BE2C (cell line): ENCODE results near the gene TEDC2.

Experiments used
- DNase-seq: peaks from one replicate; pipeline ENCODE4 v3.0.0-alpha.2; 2020
- H3K27me3 ChIP-seq: fragments of 250-450 bp; sonication (Bioruptor Pico); 2 replicates; pipeline ENCODE4 v1.5.1; 2020; ENCODE audit warnings: mild to moderate bottlenecking
- H3K36me3 ChIP-seq: fragments of 250-450 bp; sonication (Bioruptor Pico); 2 replicates; pipeline ENCODE4 v1.5.1; 2020; ENCODE audit warnings: mild to moderate bottlenecking
- H3K4me1 ChIP-seq: fragments of 250-450 bp; sonication (Bioruptor Pico); 2 replicates; pipeline ENCODE4 v1.5.1; 2020
- H3K4me3 ChIP-seq: 2 replicates; pipeline ENCODE4 v1.5.1; 2011; ENCODE audit warnings: low read depth, low read length
- H3K9me3 ChIP-seq: fragments of 250-450 bp; sonication (Bioruptor Pico); 2 replicates; pipeline ENCODE4 v1.5.1; 2020
- TF ChIP-seq, protein P1 (sequence below): IDR thresholded peaks from 2 replicates; pipeline ENCODE4 v1.5.1; 2012; ENCODE audit warnings: mild to moderate bottlenecking, low read depth, low read length

The TEDC2 gene

DNA sequence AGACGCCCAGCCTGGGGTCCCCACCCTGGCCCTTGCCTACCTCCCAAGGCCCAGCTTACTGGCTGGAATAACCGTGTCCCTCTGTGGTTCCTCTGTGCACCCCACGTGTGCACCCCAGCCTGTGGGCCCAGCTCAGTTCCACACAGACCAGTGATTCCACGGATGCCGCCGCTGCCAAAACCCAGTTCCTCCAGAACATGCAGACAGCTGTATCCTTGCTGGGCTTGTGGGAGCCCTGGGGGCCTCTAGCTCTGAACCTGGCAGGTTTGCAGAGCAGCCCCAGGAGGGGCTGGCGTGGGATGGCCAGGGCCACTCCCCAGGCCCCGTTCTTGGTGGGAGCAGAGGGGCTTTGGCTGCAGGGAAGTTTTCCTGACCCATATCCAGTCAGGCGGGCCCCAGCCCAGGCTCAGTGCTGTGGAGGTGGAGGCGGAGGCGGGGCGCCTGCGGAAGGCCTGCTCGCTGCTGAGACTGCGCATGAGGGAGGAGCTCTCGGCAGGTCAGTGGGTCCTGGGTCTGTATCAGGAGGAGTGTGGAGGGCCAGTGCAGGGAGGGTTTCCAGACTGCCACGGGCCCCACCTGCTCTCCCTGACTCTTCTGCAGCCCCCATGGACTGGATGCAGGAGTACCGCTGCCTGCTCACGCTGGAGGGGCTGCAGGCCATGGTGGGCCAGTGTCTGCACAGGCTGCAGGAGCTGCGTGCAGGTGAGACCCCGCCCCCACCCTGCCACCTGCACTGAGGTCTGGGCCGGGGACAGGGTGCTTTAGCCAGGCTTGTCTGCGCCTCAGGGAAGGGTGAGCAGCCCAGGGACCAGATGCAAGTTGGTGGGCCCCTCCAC is 2.3 kb downstream of the TEDC2 start:
- Histone ChIP-seq H3K4me1 (peaks cover 3% of the 10 kb centered on the region), H3K27me3 (no peaks in the 10 kb centered on the region), H3K4me3 (no peak overlapping the region), H3K36me3 (peaks cover 11% of the 10 kb centered on the region), H3K9me3 (no peaks in the 10 kb centered on the region)
- no peak for DNase-seq
- TF ChIP-seq, protein P1, sequence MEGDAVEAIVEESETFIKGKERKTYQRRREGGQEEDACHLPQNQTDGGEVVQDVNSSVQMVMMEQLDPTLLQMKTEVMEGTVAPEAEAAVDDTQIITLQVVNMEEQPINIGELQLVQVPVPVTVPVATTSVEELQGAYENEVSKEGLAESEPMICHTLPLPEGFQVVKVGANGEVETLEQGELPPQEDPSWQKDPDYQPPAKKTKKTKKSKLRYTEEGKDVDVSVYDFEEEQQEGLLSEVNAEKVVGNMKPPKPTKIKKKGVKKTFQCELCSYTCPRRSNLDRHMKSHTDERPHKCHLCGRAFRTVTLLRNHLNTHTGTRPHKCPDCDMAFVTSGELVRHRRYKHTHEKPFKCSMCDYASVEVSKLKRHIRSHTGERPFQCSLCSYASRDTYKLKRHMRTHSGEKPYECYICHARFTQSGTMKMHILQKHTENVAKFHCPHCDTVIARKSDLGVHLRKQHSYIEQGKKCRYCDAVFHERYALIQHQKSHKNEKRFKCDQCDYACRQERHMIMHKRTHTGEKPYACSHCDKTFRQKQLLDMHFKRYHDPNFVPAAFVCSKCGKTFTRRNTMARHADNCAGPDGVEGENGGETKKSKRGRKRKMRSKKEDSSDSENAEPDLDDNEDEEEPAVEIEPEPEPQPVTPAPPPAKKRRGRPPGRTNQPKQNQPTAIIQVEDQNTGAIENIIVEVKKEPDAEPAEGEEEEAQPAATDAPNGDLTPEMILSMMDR = no peak

DNA sequence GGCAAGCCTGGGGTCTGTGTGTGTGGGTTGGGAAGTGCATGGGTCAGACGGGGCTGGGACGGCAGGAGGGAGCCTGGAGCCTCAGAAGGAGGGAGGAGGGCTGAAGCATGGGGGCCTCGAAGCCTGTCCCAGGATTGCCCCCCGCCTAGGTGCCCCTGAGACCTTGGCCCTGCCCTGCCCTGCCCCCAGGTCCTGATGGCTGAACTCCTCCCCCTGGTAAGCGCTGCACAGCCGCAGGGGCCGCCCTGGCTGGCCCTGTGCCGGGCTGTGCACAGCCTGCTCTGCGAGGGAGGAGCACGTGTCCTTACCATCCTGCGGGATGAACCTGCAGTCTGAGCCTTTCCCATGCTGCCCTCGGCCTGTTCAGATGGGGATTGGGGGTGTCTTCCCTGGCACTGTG is 4.4 kb downstream of the TEDC2 start:
- TF ChIP-seq, protein P1 = no peak
- peaks cover 4% of the 10 kb centered on the region for H3K36me3 ChIP-seq
- no peaks in the 10 kb centered on the region for H3K9me3 ChIP-seq
- H3K4me3 ChIP-seq = no peak overlapping the region
- H3K27me3 ChIP-seq = no peaks in the 10 kb centered on the region
- DNase-seq = no peak
- H3K4me1 ChIP-seq = peaks cover 10% of the 10 kb centered on the region

- TF ChIP-seq, protein P1 = peak; percentile 40
Measured at GRCh38 chr16:2465653-2466415, 5.9 kb downstream of the TEDC2 start.

DNA sequence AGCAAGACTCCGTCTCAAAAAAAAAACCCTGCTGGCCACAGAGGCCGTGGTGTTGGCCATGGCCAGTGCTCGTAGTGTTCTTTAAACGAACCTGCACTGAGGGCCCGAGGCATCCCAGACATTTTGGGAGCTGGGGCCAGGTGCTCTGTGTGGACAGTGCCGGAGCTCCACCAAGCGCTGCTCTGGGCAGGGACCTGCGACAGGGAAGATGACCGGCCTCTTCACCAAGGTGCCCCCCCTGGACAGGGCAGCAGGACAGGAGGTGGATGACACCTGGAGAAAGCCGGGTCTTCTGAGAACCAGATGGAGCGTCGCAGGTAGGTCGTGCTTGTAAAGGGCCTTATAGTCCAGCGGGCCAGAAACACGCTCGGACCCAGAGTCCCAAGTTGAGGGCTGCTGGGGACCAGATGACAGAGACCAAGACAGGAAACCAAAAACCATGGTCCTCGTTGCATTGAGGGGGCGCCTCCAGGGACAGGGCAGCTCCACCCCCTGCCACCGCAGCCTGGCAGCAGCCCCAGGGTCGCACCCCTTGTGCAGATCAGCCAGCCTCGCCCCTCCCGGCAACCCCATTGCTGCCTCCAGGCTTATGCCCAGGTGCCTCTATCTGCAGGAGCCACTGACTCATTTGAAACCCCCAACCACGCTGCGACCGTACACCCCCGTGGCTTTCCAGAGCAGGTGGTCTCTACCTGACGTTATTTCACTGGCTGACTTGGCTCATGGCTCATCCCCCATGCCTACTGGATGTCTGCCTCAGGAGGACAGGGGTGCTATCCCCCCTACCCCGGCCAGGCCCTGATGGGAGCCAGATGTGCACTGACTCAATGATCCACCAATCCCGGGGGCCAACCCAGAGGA is 7.0 kb downstream of the TEDC2 start:
- no peaks in the 10 kb centered on the region for H3K27me3 ChIP-seq
- H3K4me1 ChIP-seq = peaks cover 28% of the 10 kb centered on the region
- TF ChIP-seq, protein P1 = no peak
- H3K9me3 ChIP-seq = no peaks in the 10 kb centered on the region
- H3K4me3 ChIP-seq = no peak overlapping the region
- DNase-seq = no peak
- H3K36me3 ChIP-seq = no peaks in the 10 kb centered on the region; the same call in 1 of the 2 replicates

More at GRCh38 chr16:2465653-2466415, 5.9 kb downstream of the TEDC2 start:
- Histone ChIP-seq H3K9me3 (no peaks in the 10 kb centered on the region), H3K4me1 (peaks cover 25% of the 10 kb centered on the region), H3K4me3 (no peak overlapping the region), H3K36me3 (peaks cover 4% of the 10 kb centered on the region), H3K27me3 (no peaks in the 10 kb centered on the region)
- no peak for DNase-seq

GRCh38 chr16:2467528-2468232 is 7.8 kb downstream of the TEDC2 start:
- H3K9me3 ChIP-seq = no peaks in the 10 kb centered on the region
- TF ChIP-seq, protein P1 = no peak
- no peaks in the 10 kb centered on the region for H3K27me3 ChIP-seq
- H3K4me1 ChIP-seq = peaks cover 31% of the 10 kb centered on the region
- DNase-seq = peak; percentile 85
- H3K4me3 ChIP-seq = peak overlapping the region; percentile 56
- no peaks in the 10 kb centered on the region; the same call in 1 of the 2 replicates for H3K36me3 ChIP-seq
